ENCODE results near the gene CD99.
A peak's percentile ranks its signal among the peaks of the same experiment; 100 is the strongest.

CD99 gene

GRCh38 chrX:2701600-2701999 lies 10.5 kb downstream of the CD99 start:
- Mint-ChIP-seq H3K4me3 (peak overlapping the region; percentile 20), H3K27ac (peak overlapping the region; percentile 63), H3K36me3 (ENCODE audit: low read depth) (peaks cover 67% of the 10 kb centered on the region), H3K27me3 (no peaks in the 10 kb centered on the region), H3K4me1 (ENCODE audit: low read depth) (peaks cover 97% of the 10 kb centered on the region), H3K9me3 (peaks cover 5% of the 10 kb centered on the region)

- peak overlapping the region; percentile 58 for H3K4me3 Mint-ChIP-seq
- peaks cover 97% of the 10 kb centered on the region for H3K4me1 Mint-ChIP-seq (ENCODE audit: low read depth)
Measured at GRCh38 chrX:2703991-2704369, 12.9 kb downstream of the CD99 start.

GRCh38 chrX:2705046-2705832 lies 14.1 kb downstream of the CD99 start:
- peaks cover 37% of the 10 kb centered on the region for H3K36me3 Mint-ChIP-seq (ENCODE audit: low read depth)
- peak overlapping the region; percentile 11 for H3K4me3 Mint-ChIP-seq
- no peaks in the 10 kb centered on the region for H3K27me3 Mint-ChIP-seq
- H3K9me3 Mint-ChIP-seq, result peaks cover 5% of the 10 kb centered on the region
- H3K27ac Mint-ChIP-seq, result peak overlapping the region; percentile 86
- peaks cover 98% of the 10 kb centered on the region for H3K4me1 Mint-ChIP-seq (ENCODE audit: low read depth)

More at GRCh38 chrX:2703991-2704369, 12.9 kb downstream of the CD99 start:
- peaks cover 48% of the 10 kb centered on the region for H3K36me3 Mint-ChIP-seq (ENCODE audit: low read depth)
- H3K27ac Mint-ChIP-seq, result peak overlapping the region; percentile 86
- no peaks in the 10 kb centered on the region for H3K27me3 Mint-ChIP-seq
- H3K9me3 Mint-ChIP-seq, result peaks cover 5% of the 10 kb centered on the region

- Mint-ChIP-seq H3K9me3 (no peaks in the 10 kb centered on the region), H3K4me1 (ENCODE audit: low read depth) (peaks cover 94% of the 10 kb centered on the region), H3K4me3 (peak overlapping the region; percentile 36), H3K36me3 (ENCODE audit: low read depth) (peaks cover 18% of the 10 kb centered on the region), H3K27ac (peak overlapping the region; percentile 92), H3K27me3 (no peaks in the 10 kb centered on the region)
Measured at GRCh38 chrX:2707334-2707760, 16.3 kb downstream of the CD99 start.

GRCh38 chrX:2708021-2708420 lies 16.9 kb downstream of the CD99 start:
- Mint-ChIP-seq H3K4me1 (ENCODE audit: low read depth) (peaks cover 87% of the 10 kb centered on the region), H3K4me3 (peak overlapping the region; percentile 36), H3K27ac (peak overlapping the region; percentile 92), H3K36me3 (ENCODE audit: low read depth) (peaks cover 14% of the 10 kb centered on the region), H3K27me3 (no peaks in the 10 kb centered on the region), H3K9me3 (no peaks in the 10 kb centered on the region)

- peak overlapping the region; percentile 92 for H3K27ac Mint-ChIP-seq
Measured at GRCh38 chrX:2708592-2709188, 17.6 kb downstream of the CD99 start.

GRCh38 chrX:2709556-2709955 lies 18.5 kb downstream of the CD99 start:
- H3K27ac Mint-ChIP-seq, result peak overlapping the region; percentile 92

More at GRCh38 chrX:2708592-2709188, 17.6 kb downstream of the CD99 start:
- peaks cover 13% of the 10 kb centered on the region for H3K36me3 Mint-ChIP-seq (ENCODE audit: low read depth)
- H3K27me3 Mint-ChIP-seq, result no peaks in the 10 kb centered on the region
- H3K4me3 Mint-ChIP-seq, result peak overlapping the region; percentile 64
- peaks cover 82% of the 10 kb centered on the region for H3K4me1 Mint-ChIP-seq (ENCODE audit: low read depth)
- H3K9me3 Mint-ChIP-seq, result no peaks in the 10 kb centered on the region

GRCh38 chrX:2710041-2710840 lies 19.1 kb downstream of the CD99 start:
- peaks cover 21% of the 10 kb centered on the region for H3K36me3 Mint-ChIP-seq (ENCODE audit: low read depth)
- peak overlapping the region; percentile 64 for H3K4me3 Mint-ChIP-seq
- no peaks in the 10 kb centered on the region for H3K27me3 Mint-ChIP-seq
- H3K27ac Mint-ChIP-seq, result peak overlapping the region; percentile 92
- peaks cover 82% of the 10 kb centered on the region for H3K4me1 Mint-ChIP-seq (ENCODE audit: low read depth)
- H3K9me3 Mint-ChIP-seq, result no peaks in the 10 kb centered on the region

More at GRCh38 chrX:2709556-2709955, 18.5 kb downstream of the CD99 start:
- Mint-ChIP-seq H3K4me3 (peak overlapping the region; percentile 64), H3K9me3 (no peaks in the 10 kb centered on the region), H3K27me3 (no peaks in the 10 kb centered on the region), H3K4me1 (ENCODE audit: low read depth) (peaks cover 82% of the 10 kb centered on the region), H3K36me3 (ENCODE audit: low read depth) (peaks cover 19% of the 10 kb centered on the region)

GRCh38 chrX:2711441-2711840 lies 20.3 kb downstream of the CD99 start:
- Mint-ChIP-seq H3K9me3 (no peaks in the 10 kb centered on the region), H3K36me3 (ENCODE audit: low read depth) (peaks cover 28% of the 10 kb centered on the region), H3K4me1 (ENCODE audit: low read depth) (peaks cover 84% of the 10 kb centered on the region), H3K27ac (no peak overlapping the region), H3K27me3 (no peaks in the 10 kb centered on the region), H3K4me3 (no peak overlapping the region)

- Mint-ChIP-seq H3K27me3 (no peaks in the 10 kb centered on the region), H3K9me3 (no peaks in the 10 kb centered on the region), H3K4me1 (ENCODE audit: low read depth) (peaks cover 84% of the 10 kb centered on the region), H3K27ac (no peak overlapping the region), H3K36me3 (ENCODE audit: low read depth) (peaks cover 36% of the 10 kb centered on the region), H3K4me3 (no peak overlapping the region)
Measured at GRCh38 chrX:2712428-2712827, 21.3 kb downstream of the CD99 start.

GRCh38 chrX:2712890-2713840 lies 22.1 kb downstream of the CD99 start:
- no peaks in the 10 kb centered on the region for H3K27me3 Mint-ChIP-seq
- peaks cover 84% of the 10 kb centered on the region for H3K4me1 Mint-ChIP-seq (ENCODE audit: low read depth)
- no peaks in the 10 kb centered on the region for H3K9me3 Mint-ChIP-seq
- H3K36me3 Mint-ChIP-seq (ENCODE audit: low read depth), result peaks cover 44% of the 10 kb centered on the region
- H3K4me3 Mint-ChIP-seq, result no peak overlapping the region
- H3K27ac Mint-ChIP-seq, result no peak overlapping the region

- Mint-ChIP-seq H3K4me3 (peak overlapping the region; percentile 35), H3K36me3 (ENCODE audit: low read depth) (peaks cover 57% of the 10 kb centered on the region), H3K27me3 (no peaks in the 10 kb centered on the region), H3K27ac (peak overlapping the region; percentile 77), H3K4me1 (ENCODE audit: low read depth) (peaks cover 70% of the 10 kb centered on the region), H3K9me3 (no peaks in the 10 kb centered on the region)
Measured at GRCh38 chrX:2714551-2714950, 23.5 kb downstream of the CD99 start.

- Mint-ChIP-seq H3K4me3 (peak overlapping the region; percentile 6), H3K36me3 (ENCODE audit: low read depth) (peaks cover 63% of the 10 kb centered on the region), H3K9me3 (no peaks in the 10 kb centered on the region), H3K27ac (peak overlapping the region; percentile 77), H3K4me1 (ENCODE audit: low read depth) (peaks cover 64% of the 10 kb centered on the region), H3K27me3 (no peaks in the 10 kb centered on the region)
Measured at GRCh38 chrX:2715066-2715600, 24.0 kb downstream of the CD99 start.

GRCh38 chrX:2717312-2717711 lies 26.2 kb downstream of the CD99 start:
- no peaks in the 10 kb centered on the region for H3K9me3 Mint-ChIP-seq
- H3K4me1 Mint-ChIP-seq (ENCODE audit: low read depth), result peaks cover 46% of the 10 kb centered on the region
- no peak overlapping the region for H3K4me3 Mint-ChIP-seq
- peak overlapping the region; percentile 84 for H3K27ac Mint-ChIP-seq
- H3K36me3 Mint-ChIP-seq (ENCODE audit: low read depth), result peaks cover 74% of the 10 kb centered on the region
- no peaks in the 10 kb centered on the region for H3K27me3 Mint-ChIP-seq

Measured in stimulated activated naive CD8-positive, alpha-beta T cell treated with anti-CD3 and anti-CD28 coated beads, Interleukin-15, Interleukin-2, amounts not matched to agents 100 ng/mL and 50 ng/mL, for 24 hours (primary cell).